NCI-H526 (cell line): ENCODE measurements around the gene APOM.

ENCODE experiments used
- DNase-seq, 2 experiments: peaks; one replicate each; lab custom pipeline; 2025; lab: John Stamatoyannopoulos, UW

APOM gene

DNA sequence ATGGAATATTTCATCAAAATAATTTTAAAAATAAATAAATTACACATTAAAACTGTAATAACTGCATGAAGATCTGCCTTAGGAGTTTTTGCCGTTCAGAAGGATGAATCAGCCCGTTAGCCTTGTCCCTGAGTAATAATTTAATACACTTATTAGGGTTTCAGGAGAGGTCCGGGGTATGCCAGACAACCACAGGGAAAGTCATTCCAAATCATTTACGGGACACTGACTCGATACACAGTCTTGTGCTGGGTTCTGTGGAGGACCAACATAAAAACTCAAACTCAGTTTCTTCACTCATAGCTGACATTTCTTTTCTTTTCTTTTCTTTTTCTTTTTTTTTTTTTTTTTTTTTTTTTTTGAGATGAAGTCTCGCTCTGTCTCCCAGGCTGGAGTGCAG is 50.2 kb downstream of the APOM start:
- no peak for DNase-seq

DNA sequence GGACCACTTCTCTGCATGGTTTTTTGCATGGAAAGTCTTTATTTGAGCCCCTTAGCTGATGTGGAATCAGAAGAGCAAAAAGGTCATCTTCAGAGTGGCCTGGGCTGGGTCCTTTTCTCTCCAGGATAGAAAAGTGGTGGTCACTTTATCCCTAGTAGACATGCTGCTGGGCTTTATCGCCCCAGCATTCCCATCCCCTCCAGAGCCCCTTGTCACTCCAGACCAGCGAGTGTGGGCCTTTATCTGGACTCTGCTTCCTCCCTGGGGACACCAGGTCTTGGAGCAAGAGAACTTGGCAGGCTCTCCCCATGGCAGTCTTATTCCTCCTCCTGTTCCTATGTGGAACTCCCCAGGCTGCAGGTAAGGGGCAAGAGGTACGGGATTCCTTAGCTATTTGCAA is 50.9 kb downstream of the APOM start, which contains the start of gene LY6G6F:
Gene LY6G6F, plus strand, starts transcription at position 268 of the 400 bp plus-strand sequence. Its CDS starts 41 bp downstream, at position 309.
- no peak for DNase-seq

DNA sequence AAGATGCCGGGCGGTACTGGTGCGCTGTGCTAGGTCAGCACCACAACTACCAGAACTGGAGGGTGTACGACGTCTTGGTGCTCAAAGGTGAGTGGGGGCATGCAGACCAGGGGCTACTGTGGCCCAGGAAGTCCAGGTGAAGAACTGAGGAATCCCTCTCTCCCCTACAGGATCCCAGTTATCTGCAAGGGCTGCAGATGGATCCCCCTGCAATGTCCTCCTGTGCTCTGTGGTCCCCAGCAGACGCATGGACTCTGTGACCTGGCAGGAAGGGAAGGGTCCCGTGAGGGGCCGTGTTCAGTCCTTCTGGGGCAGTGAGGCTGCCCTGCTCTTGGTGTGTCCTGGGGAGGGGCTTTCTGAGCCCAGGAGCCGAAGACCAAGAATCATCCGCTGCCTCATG is 52.0 kb downstream of the APOM start:
- DNase-seq = no peak
